Renal cortical epithelial cell (primary cell): ENCODE data around the gene DHX8. TPM values are rescaled to one million over a fixed set of nuclear protein-coding genes. Genes with fewer than 3 reads are reported as not detected.
A peak's percentile ranks its signal among the peaks of the same experiment; 100 is the strongest.
"Not testable (repeated sequence)": the region's sequence is repeated elsewhere in the genome, so short reads cannot be mapped to it uniquely, and the experiment has no call there.

ENCODE experiments used
- DNase-seq: peaks from one replicate; pipeline ENCODE4 v3.0.0-alpha.2; 2011; ENCODE audit warnings: low read depth
- total RNA-seq: library from RNA; depleted of rRNA; stranded (reverse); fragments of >200 nt; gene quantifications from 2 replicates; pipeline ENCODE4 v1.2.3, GENCODE V29; 2014

Gene DHX8
- total RNA-seq, 1 donor from 2014 or later = 57.4 TPM

DNA sequence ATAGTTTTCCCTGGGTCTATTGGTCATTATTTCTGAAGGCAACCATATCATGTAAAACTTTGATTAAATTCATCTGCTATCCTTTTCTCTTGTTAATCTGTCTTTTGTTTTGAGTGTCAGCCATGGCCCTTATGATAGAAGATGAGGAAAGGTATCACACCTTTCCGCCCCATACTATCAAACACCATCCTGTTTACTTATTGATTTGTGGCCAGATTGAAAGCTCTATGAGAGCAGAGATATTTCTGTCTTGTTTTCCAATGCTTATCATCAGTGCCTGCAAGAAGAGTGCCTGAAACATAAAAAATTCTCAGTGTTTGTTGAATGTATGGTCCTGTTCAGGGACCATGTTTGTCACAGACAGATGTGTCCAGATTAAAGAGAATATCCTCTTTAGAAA, 22.6 kb upstream of the DHX8 start:
- no peak for DNase-seq

DNA sequence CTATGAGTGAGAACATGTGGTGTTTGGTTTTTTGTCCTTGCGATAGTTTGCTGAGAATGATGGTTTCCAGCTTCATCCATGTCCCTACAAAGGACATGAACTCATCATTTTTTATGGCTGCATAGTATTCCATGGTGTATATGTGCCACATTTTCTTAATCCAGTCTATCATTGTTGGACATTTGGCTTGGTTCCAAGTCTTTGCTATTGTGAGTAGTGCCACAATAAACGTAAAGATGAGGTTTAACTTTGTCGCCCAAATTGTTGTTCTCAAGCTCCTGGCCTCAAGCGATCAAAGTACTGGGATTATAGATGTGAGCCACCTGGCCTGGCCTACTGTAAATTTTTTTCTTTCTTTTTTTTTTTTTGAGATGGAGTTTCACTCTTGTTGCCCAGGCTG, 21.2 kb upstream of the DHX8 start:
- not testable (repeated sequence) for DNase-seq

DNA sequence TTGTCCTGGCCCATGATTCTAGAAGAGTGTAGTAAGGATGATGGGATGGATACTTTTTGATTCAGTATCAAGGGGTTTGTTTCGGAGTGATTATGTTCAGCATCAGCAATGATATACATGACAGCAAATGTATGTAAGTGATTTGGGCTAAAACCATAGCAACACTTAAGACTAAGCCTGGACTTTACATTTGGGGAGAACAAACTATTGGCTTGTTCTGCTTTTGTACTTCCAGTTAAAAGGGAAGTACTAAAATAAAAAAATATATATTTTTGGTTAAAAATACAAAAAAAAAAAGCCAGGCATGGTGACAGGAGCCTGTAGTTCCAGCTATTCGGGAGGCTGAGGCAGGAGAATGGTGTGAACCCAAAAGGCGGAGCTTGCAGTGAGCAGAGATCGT, 20.5 kb upstream of the DHX8 start:
- DNase-seq = no peak

DNA sequence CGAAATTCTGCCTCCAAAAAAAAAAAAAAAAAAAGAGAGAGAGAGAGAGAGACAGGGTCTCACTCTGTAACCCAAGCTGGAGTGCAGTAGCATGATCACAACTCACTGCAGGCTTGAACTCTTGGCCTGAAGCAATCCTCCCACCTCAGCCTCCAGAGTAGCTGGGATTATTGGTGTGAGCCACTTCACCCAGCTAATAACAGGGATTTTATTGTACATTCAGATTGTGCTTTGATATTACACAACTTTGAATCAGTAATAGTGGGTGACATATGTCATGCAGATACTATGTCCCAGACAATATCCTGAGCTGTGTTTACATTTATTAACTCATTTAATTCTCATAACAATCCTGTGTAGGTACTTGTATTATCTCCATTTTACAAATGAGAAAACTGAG, 19.7 kb upstream of the DHX8 start:
- no peak for DNase-seq

DNA sequence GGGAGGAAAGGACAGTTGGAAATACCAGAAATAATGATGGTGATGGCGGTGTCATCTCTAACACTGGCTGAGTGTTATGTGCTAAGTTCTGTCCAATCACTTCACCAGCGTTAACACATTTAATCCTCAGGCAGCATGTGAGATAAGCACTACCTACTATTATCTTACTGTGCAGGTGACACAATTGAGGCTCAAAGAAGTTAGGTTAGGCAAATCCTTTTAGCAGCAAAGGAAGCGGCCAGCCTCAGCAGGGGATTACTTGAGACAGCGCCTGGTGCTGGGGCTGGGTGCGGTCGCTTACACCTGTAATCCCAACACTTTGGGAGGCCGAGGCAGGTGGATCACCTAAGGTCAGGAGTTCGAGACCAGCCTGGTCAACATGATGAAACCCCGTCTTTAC, 18.7 kb upstream of the DHX8 start:
- DNase-seq = no peak

DNA sequence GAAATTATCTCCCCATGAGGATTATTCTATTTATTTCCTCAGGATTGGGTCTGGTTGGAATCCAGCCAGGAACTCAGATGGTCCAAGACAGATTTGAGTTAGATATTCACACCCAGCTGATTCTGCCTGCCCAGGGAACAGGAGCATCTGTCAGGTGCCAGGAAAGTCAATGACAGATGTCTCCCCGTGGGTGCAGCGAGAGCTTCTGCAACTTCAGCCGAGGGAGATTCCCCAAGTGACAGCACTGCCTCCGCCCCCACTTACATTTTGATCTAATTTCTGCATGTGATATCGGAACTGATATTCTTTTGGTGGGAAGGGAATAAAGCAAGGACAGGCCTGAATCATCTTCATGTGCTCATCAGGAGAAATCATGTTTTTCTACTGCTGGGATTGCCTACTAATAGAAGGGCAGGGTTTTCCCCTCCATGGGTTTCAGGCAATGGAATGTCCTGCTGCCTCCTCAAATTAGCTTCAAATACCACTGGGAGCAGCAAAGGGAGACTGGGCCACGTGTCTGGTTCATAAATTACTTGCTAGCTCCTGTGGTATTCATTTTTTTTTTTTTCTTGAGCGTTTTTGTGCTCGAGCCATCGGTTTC, 15.7 kb upstream of the DHX8 start:
- peak; percentile 89 for DNase-seq

DNA sequence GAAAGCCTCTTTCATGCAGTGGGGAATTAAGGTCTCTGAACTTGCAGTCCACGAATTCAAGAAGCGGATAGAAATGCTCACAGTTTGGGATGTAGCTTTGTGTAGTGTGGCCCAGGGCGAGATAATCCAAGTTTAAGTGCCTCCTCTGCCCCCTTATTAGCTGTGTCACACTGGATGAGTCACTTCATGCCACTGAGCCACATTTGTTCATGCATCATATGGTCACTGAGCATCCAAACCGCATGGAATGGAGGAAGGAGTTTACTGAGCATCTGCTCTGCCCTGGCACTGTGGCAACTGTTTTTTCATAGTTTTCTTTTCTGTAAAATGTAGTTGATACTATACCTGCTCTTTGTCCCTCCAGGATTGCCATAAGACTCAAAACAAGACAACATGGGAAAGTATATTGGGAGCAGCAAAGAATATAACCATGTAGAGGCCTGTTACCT, 15.1 kb upstream of the DHX8 start:
- DNase-seq = peak; percentile 83

DNA sequence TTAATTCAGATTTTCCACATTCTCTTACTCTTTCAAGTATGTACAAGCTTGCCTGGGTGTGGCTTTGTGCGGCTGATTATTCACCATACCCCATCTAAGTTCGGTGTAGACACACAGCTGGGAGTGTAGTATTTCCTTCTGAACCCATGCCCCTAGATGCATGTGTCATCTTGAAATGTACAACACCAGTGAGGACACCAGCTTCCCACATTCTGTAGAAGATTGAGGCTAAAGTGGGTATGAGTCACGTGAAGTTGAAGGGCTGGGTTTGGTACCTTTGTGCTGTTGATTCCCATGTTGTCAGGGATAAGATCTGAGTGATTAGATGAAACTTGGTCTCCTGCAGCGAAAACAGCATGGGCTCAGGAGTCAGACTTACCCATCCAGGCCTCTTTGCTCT, 14.6 kb upstream of the DHX8 start:
- peak; percentile 96 for DNase-seq

DNA sequence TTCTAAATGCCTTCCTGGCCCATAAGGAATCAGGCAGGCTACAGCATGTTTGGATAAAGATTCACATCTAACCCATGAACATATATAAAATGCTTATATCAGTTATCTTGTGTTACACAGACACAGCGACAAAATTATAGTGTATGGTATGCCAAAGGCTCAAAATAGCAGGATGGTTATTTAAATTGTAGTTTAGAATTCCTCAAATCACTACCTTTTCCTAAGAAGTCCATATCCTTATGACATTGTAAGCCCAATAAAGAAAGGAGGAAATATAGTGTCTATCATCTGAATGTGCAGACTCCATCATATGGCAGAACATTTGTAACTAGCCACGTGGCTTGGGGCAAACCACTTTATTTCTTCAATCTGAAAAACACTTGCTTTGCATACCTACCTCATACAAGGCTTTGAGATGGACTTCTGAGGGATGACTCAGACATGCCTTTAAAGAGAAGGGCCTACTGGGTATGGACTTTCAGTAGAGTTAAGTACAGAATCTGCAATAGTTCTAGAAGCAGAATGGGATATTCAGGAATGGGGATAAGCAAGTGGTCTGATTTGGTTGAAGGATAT, 12.1 kb upstream of the DHX8 start:
- DNase-seq = peak; percentile 48

DNA sequence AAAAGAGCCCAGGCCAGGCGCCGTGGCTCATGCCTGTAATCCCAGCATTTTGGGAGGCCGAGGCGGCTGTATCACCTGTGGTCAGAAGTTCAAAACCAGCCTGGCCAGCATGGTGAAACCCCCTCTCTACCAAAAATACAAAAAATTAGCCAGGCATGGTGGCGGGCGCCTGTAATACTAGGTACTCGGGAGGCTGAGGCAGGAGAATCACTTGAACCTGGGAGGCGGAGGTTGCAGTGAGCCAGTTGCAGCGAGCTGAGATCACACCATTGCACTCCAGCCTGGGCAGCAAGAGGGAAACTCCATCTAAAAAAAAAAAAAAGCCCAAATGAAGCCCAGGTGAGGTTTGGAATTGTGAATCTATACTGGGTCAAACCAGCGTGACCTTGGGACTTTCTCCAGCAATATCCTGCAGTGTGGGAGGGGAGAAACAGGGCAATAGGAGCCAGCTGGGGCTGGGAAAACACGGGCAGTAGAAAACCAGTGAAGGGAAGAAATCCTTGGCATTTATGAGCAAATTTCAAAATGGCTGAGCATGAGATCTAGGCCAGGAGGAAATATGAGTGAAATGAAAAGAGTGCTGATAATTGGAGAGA, 8.2 kb upstream of the DHX8 start:
- no peak for DNase-seq

DNA sequence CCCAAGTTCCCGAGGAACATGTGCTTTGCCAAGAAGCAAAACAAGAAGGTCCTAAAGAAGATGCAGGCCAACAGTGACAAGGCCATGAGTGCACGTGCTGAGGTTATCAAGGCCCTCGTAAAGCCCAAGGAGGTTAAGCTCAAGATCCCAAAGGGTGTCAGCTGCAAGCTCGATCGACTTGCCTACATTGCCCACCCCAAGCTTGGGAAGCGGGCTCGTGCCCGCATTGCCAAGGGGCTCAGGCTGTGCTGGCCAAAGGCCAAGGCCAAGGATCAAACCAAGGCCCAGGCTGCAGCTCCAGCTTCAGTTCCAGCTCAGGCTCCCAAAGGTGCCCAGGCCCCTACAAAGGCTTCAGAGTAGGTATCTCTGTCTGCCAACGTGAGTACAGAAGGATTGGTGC, 7.5 kb upstream of the DHX8 start:
- DNase-seq = not testable (repeated sequence)

DNA sequence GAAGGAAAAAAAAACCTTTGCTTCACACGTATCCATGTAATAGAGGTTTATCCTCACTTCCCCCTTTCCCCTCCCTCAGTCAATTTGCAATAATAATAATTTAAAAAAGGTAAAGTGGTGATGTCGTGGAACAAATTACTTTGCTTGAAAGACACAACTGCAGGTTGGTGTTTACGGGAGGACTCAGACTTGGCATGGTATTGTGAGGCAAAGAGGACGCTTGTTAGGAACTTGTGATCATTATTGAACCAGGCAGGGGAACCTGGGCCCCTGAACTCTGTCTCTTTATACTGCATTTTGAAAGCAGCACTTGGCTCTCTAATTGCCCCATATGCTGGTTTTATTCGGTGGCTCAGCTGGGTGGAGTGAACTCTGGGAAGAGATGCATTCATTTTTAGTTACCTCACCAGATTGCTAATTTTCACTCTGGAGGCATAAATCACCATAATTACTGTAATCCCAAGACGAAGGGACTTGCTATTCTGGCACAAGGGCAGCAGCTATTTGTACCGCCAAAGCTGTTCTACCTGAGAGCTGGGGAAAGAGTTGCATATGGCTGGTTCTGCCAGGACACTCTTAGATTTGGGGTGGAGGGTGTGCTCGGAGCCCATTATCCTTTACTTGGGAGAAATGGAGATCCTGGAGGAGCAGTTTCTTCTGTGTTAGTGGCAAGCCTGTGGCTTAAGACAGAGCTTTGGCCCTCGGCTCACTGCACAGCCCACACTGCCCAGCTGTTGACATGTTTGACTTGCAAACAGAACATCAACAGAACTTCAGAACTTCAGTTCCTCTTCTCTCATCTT, 5.7 kb upstream of the DHX8 start:
- no peak for DNase-seq

DNA sequence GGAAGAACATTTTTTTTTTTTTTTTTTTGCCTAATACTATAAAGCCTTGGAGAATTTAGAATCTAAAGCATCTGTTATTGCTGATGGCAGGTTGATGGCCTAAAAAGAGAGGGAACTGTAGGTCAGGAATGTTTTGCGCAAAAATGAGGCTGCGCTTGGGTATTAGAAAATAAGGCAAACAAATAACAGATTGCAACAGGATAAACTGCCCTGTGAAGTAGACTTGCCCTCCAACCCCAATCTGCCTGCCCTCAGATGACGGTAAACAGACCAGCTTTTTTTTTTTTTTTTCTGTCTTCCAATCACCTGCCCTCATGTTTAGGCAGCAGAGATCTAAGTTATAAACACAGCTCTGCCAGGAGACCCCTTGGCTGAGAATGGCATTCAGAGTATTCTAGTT, 3.8 kb upstream of the DHX8 start:
- DNase-seq = no peak

DNA sequence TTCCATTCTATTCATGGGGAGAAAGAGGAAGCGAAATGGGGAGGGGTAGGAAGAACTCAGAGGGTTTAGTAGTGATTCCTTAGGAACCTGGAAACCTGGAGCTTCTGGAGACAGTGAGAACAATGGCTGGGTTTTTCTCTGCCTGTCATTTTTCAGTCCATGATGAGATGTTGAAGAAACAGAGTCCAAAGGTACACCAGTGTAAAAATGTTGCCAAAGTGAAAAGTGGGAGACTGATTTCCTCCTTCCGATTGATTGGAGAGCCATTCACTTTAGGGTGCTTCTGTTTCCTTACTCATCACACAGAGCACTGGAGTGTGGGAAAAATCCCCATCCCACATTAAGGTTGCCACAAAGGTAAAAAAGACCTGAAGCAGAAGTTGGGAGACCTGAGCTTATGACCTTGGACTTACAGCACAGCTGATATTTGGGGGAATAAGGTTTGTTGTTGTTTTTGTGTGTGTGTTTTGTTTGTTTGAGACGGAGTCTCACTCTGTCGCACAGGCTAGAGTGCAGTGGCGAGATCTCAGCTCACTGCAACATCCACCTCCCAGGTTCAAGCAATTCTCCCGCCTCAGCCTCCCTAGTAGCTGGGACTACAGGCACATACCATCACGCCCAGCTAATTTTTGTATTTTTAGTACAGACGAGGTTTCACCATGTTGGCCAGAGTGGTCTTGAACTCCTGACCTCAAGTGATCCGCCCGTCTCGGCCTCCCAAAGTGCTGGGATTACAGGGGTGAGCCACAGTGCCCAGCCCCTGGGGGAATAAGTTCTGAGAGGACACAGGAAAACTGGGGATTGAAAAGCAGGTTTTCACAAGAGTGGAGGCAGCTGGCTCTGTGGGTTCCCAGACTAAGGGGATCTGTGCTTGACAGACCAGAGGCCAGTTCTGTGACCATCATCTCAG, 1.4 kb upstream of the DHX8 start:
- no peak for DNase-seq

DNA sequence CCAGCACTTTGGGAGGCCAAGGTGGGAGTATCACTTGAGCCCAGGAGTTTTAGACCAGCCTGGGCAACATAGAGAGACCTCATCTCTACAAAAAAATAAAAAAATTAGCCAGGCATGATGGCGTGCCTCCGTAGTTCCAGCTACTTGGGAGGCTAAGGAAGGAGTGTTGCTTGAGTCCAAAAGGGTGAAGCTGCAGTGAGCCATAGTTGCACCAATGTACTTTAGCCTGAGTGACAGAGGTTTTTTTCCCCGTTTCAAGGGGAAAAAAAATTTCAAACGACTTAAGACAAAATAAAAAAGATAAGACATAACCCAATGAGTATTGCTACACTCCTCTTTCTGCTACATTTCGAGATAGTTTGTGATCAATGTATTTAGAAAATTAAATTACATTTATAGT, 6.8 kb downstream of the DHX8 start:
- DNase-seq = no peak

DNA sequence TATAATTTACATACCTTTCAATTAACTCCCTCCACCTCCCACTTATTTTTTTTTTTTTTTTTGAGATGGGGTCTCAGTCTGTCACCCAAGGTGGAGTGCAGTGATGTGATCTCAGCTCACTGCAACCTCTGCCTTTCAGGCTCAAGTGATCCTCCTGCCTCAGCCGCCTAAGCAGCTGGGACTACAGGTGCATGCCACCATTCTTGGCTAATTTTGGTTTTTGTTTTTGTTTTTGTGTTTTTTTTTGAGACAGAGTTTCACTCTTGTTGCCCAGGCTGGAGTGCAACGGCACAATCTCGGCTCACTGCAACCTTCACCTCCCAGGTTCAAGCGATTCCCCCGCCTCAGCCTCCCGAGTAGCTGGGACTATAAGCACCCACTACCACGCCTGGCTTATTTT, 25.7 kb downstream of the DHX8 start:
- DNase-seq = not testable (repeated sequence)

DNA sequence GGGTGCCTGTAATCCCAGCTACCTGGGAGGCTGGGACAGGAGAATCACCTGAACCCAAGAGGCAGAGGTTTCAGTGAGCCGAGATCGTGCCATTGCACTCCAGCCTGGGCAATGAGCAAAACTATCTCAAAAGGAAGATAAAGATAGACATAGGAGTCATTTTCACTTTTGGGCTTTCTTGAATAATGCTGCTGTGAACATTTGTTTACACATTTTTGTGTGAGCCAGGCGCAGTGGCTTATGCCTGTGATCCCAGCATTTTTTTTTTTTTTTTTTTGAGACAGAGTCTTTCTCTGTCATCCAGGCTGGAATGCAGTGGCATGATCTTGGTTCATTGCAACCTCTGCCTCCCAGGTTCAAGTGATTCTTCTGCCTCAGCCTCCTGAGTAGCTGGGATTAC, 27.4 kb downstream of the DHX8 start:
- DNase-seq = not testable (repeated sequence)

DNA sequence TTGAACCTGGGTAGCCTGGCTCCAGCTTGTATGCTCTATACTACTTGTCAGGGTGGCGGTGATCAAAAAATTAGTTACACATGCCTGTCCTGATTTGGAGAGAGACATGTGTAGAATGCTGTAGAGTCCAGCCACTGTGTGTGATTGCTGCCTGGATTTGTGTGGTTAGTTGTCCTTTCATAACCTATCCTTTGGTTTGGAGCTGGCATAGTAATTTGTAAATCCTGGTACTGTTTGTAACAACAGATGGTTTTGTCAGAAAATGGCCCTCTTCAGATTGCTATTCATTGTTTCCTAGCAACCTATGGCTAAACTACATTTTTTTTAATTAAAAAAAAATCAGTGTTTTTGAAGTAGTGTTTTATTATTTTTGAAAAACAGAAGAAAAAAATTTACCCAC, 31.9 kb downstream of the DHX8 start:
- DNase-seq = no peak

DNA sequence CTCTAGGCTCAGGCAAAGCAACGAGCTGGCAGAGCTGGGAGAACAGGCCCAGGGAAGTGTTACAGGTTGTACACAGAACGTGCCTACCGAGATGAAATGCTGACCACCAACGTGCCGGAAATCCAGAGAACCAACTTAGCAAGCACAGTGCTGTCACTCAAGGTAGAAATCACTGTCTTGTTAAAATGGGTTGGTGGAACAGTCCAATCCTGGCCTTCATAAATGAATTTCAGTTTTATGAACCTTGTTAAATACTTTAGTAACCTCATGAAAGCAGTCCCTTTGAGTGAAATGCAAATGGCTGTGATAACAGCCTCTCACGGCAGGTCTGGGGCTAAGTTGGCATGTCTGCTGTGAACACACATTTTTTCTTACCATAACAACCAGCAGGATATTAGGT, 33.4 kb downstream of the DHX8 start:
- DNase-seq = no peak

DNA sequence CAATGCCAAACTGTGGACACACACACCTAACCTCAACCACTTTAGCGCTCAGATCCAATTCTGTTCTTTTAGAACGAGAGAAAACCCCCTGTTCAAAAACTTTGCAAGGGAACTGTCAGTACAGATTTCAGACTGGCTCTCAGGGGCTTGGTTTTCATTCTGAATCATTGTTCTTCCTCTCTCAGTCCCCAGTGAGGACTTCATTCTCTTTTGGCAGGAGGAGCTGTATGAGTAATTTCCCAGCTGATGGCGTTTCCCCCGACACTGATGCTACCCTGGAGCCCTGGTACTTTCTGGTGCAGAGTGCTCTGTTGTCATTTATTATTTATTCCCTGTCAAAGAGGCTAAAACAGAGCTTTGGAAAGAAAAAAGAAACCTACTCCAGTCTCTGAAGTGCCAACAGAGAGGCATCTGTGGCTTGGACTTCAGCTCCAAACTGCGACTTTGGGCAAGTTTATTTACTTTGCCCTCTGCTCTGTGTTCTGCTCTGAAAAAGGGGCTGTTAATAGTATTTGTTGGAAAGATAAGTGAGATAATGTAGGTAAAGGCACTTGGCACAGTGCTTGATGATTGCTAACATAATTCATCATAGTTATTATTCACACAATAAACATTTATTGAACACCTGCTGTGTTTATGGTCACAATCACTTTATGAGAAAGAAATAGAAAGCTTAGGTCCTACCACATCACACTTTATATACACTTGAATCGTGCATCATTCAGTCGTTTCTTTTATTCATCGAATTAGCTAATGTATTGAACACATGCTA, 34.0 kb downstream of the DHX8 start:
- no peak for DNase-seq

DNA sequence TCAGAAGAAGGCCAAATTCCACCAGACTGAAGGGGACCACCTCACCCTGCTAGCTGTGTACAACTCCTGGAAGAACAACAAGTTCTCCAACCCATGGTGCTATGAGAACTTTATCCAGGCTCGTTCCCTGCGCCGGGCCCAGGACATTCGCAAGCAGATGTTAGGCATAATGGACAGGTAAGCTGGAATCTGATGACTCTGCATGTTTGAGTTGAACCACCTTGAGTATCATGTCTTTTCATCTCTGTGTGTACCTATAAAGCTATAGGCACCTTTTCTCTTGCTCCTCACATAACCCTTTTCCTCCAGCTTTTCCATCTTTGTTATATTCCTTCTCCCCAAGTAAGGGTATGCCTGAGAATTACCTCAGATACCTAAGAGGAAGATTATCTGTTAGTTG, 37.6 kb downstream of the DHX8 start:
- no peak for DNase-seq
